NT2/D1 (cell line): ENCODE measurements around the gene PDE7B.

Source experiments
- SUZ12 ChIP-seq: IDR thresholded peaks from 2 replicates; pipeline ENCODE4 v1.6.1; 2011; ENCODE audit not compliant: insufficient read length, insufficient read depth; ENCODE audit errors: extremely low read depth
- YY1 ChIP-seq: IDR thresholded peaks from 2 replicates; pipeline ENCODE4 v1.6.1; 2011; ENCODE audit not compliant: insufficient read length, insufficient read depth
- ZNF274 ChIP-seq: IDR thresholded peaks from 2 replicates; pipeline ENCODE4 v1.6.1; 2011; ENCODE audit warnings: mild to moderate bottlenecking, low read depth, low read length

- TF ChIP-seq YY1 (no peak), ZNF274 (no peak), SUZ12 (no peak)
Measured at GRCh38 chr6:135832166-135832565, 19.3 kb upstream of the PDE7B start.
